ENCODE measurements around the gene VGLL3. TPM values are rescaled to one million over a fixed set of nuclear protein-coding genes. Genes with fewer than 3 reads are reported as not detected.

VGLL3 gene
- total and polyA plus RNA-seq, 2 of the 4 experiments (the other 2 are of a cell fraction), result 46.2 to 97.3 TPM

- peaks cover 18% of the 10 kb centered on the region for H3K4me1 ChIP-seq (ENCODE audit: control insufficient read depth, insufficient read depth, low read length)
- H3K27ac ChIP-seq (ENCODE audit: insufficient read depth, low read length), result no peak overlapping the region
- H3K9me1 ChIP-seq (ENCODE audit: insufficient read depth, low read length), result 0 out of 2 replicates have a peak, but pooled peaks cover 3% of the 10 kb centered on the region
- no peak overlapping the region for H3K14ac ChIP-seq (replicated peaks; ENCODE audit: low read depth, low read length)
- no peak overlapping the region for H2AFZ ChIP-seq (replicated peaks; ENCODE audit: low read length, poor library complexity)
- peak overlapping the region; percentile 22; the same call in 1 of the 2 replicates for H3K18ac ChIP-seq (ENCODE audit: low read depth, low read length)
- H2BK20ac ChIP-seq (ENCODE audit: low read depth, low read length), result no peak overlapping the region
- no peaks in the 10 kb centered on the region for H3K27me3 ChIP-seq (ENCODE audit: control insufficient read depth, insufficient read depth, low read length)
- dilution Hi-C loops (cut with HindIII; ENCODE audit: low sequenced_read_pairs, unreplicated experiment) (no loop called here), in situ Hi-C loops (cut with MboI; ENCODE audit: low sequenced_read_pairs) (no loop called here), intact Hi-C loops (cut with micrococcal nuclease) (no loop called here)
- peaks cover 12 to 41% of the 10 kb centered on the region in 2 experiments; a peak in 3 of 4 replicates for H3K79me1 ChIP-seq (ENCODE audit: low read depth in 1 of 2, low read length in 2 of 2)
- H3K4me2 ChIP-seq (ENCODE audit: low read depth, low read length), result no peak overlapping the region
- ATAC-seq (ENCODE audit: low read depth) (peak; percentile 63), DNase-seq (peak; percentile 86)
- no peaks in the 10 kb centered on the region for H3K9me3 ChIP-seq (ENCODE audit: control insufficient read depth, insufficient read depth, low read length)
- no peak overlapping the region for H3K9ac ChIP-seq (ENCODE audit: low read depth, low read length)
- peaks cover 3% of the 10 kb centered on the region; the same call in 1 of the 2 replicates for H4K20me1 ChIP-seq (ENCODE audit: insufficient read depth, low read length)
- H2BK5ac ChIP-seq (ENCODE audit: low read depth, low read length, poor library complexity, severe bottlenecking), result peak overlapping the region; percentile 56
- H2BK15ac ChIP-seq (ENCODE audit: low read depth, low read length), result no peak overlapping the region
- POLR2A ChIA-PET (ENCODE audit: unreplicated experiment), result no interaction called here
- H3K4me3 ChIP-seq (ENCODE audit: insufficient read depth, low read depth, low read length), result no peak overlapping the region
- no peak overlapping the region for H3K56ac ChIP-seq (ENCODE audit: extremely low read depth, insufficient read depth, low read length)
- no peak overlapping the region for H2AK9ac ChIP-seq (replicated peaks; ENCODE audit: low read depth, low read length, poor library complexity)
- no peak overlapping the region for H4K91ac ChIP-seq (ENCODE audit: insufficient read depth, low read depth, low read length)
- peaks cover 3% of the 10 kb centered on the region for H3K36me3 ChIP-seq (ENCODE audit: control insufficient read depth, insufficient read depth, low read length)
- TF ChIP-seq FOS (IDR thresholded peaks at IDR 0.05; ENCODE audit: low read depth, low read length), result peak; percentile 86
- no peak for TF ChIP-seq POLR2A (IDR thresholded peaks at IDR 0.05; ENCODE audit: low read depth, low read length)
- peak; percentile 73 for TF ChIP-seq CEBPB (IDR thresholded peaks at IDR 0.05; ENCODE audit: low read depth, low read length)
- no peak for TF ChIP-seq MAFK (IDR thresholded peaks at IDR 0.05; ENCODE audit: low read depth, low read length)
- H4K8ac ChIP-seq (ENCODE audit: low read depth in 2 of 2, low read length in 2 of 2), result no peak overlapping the region
- no peak overlapping the region for H4K5ac ChIP-seq (ENCODE audit: low read depth, low read length)
- no TSS peak for BruUV-seq (replicated peaks)
- no peak overlapping the region for H2BK120ac ChIP-seq (ENCODE audit: low read depth, low read length)
- H2AK5ac ChIP-seq (ENCODE audit: low read depth, low read length), result no peak overlapping the region
- CTCF ChIA-PET, result no interaction called here
- H3K23ac ChIP-seq (ENCODE audit: low read depth, low read length), result no peak overlapping the region
- H3K4ac ChIP-seq (ENCODE audit: low read depth, low read length), result peak overlapping the region; percentile 46; the same call in 1 of the 2 replicates
Measured at GRCh38 chr3:86951322-86951721, 39.6 kb downstream of the VGLL3 start.
